Measurements from ENCODE around the gene ADCY5.

The ADCY5 gene

DNA sequence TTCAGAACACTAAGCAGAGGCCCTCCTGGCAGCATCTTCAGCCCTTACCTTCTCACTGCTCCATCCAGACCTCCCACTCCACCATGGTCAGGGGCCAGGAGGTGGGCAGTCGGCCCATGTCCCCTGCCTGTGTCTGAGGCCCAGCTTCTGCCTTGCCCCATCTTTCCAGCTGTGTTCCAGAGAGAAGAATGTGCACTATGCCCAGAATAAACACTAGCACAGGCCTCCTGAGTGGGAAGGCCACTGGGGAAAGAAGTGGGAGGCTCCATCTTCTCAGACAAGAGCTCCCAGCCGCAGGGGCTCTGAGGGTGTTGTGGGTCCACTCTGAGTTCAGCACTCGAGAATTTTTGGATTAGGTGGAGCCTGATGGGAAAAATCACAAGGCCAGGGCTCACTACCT lies 44.5 kb downstream of the ADCY5 start:
- TF ChIP-seq, protein P1, sequence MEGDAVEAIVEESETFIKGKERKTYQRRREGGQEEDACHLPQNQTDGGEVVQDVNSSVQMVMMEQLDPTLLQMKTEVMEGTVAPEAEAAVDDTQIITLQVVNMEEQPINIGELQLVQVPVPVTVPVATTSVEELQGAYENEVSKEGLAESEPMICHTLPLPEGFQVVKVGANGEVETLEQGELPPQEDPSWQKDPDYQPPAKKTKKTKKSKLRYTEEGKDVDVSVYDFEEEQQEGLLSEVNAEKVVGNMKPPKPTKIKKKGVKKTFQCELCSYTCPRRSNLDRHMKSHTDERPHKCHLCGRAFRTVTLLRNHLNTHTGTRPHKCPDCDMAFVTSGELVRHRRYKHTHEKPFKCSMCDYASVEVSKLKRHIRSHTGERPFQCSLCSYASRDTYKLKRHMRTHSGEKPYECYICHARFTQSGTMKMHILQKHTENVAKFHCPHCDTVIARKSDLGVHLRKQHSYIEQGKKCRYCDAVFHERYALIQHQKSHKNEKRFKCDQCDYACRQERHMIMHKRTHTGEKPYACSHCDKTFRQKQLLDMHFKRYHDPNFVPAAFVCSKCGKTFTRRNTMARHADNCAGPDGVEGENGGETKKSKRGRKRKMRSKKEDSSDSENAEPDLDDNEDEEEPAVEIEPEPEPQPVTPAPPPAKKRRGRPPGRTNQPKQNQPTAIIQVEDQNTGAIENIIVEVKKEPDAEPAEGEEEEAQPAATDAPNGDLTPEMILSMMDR (IDR thresholded peaks at IDR 0.05; ENCODE audit: low read depth, low read length, missing control alignments), result no peak
- H3K4me3 ChIP-seq (ENCODE audit: low read depth, low read length), result no peak overlapping the region
- no peak for DNase-seq (ENCODE audit: low read depth)

DNA sequence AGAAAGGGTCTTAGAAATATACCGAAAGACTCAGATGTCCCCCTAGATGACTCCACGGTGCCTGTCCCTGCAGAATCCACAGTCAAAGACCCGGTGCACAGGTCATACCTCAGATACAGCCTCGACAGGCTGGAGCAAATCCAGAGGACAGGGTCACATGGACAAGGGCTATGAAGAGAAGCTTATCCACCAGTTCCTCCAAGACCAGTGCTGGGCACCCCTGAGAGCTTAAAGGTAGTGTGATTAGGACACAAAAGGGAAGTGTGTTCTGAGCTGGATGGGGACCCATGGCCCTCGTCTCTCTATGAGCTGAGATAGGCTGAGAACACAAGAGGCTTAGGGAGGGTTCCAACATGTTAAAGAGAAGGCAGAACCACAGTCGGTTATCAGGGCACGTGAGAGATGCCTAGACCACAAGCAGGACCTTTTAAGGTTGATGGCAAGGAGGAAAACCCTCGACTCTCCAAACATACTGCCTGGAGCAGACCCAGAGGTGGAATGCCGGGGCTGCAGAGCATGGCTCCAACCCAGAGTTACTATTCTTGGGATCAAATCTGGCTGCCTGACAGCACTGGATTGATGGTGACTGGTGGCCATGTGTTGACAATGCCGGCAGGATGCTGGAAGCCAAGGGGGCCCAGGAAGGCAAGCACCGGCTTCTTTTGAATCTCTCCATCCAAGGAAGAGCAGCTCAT lies 46.9 kb downstream of the ADCY5 start:
- no peak for DNase-seq (ENCODE audit: low read depth)
- H3K4me3 ChIP-seq (ENCODE audit: low read depth, low read length), result no peak overlapping the region
- TF ChIP-seq, protein P1 (IDR thresholded peaks at IDR 0.05; ENCODE audit: low read depth, low read length, missing control alignments), result no peak

DNA sequence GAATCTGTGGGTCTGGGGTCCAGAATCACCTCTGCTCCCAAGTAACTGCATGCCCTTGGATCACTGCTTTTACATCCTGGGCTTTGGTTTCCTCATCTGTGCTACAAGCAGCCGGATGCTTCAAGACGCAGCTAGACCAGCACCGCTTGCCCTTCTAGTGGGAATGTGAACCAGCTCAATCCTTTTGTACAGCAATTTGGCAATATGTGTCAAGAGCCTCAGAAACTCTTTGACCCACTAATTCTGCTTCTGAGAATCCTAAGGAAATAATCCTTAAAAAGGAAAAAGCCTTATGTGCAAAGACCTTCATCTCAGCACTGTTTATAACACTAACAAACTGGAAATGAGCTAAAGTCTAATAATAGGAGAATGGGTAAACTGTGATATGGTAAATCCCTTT lies 48.7 kb downstream of the ADCY5 start:
- H3K4me3 ChIP-seq (ENCODE audit: low read depth, low read length), result no peak overlapping the region
- no peak for DNase-seq (ENCODE audit: low read depth)
- TF ChIP-seq, protein P1 (IDR thresholded peaks at IDR 0.05; ENCODE audit: low read depth, low read length, missing control alignments), result no peak

DNA sequence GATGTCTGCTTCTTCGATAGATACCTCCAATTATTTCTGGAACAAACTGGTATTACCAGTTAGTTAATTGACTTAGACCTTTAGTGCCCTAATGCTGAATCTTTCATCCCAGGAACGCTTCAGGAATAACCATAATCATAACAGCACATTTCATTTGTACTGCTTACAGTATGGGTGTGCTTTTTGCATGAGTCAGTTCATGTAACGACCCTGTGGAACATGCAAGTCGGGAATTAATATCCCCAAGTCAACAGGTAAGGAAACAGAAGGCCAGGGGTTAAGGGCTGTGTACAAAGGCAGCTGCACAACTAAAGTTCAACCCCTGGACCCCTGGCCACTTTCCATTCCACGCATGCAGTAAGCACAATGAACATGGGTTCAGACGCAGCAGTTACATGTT lies 49.2 kb downstream of the ADCY5 start:
- no peak overlapping the region for H3K4me3 ChIP-seq (ENCODE audit: low read depth, low read length)
- TF ChIP-seq, protein P1 (IDR thresholded peaks at IDR 0.05; ENCODE audit: low read depth, low read length, missing control alignments), result no peak
- DNase-seq (ENCODE audit: low read depth), result no peak

DNA sequence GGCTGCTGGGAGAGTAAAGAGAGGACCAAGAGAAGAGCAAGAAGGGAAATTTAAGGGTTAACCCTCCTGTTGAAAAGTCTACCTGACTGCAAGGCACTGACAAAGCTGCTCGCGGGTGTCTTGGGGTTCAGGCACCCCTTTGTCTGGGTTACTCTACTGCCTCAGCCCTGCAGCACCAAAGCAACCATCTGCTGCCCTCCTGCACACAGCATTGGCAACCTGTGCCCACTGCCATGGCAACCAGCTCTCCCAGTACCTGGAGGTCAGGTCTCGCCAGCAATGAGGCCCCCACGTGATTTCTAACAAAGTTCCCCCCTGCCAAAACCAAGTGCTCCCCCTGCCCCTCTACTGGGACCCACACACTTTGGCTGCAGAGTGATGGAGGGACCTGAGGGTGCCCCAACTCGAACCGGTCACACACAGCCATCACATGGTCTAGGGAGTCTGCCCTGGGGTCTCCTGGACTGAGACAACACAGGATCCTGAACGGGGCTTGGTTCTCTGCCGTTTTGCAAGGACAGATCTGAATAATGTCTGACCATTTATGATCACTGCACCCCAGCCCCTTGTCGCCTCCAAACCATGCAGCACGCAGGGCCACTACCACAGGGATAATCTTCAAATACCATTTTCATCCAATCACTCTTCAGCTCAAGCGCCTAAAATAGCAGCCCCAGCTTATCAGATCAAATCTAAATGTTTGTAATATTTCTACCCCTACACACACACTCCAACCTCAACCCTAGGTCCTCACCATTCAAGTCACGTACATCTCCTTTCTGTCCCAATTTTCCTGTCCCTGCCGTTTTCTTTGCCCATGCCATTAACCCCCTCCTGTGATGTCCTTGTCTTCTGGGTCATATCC lies 50.7 kb downstream of the ADCY5 start:
- TF ChIP-seq, protein P1 (IDR thresholded peaks at IDR 0.05; ENCODE audit: low read depth, low read length, missing control alignments), result no peak

DNA sequence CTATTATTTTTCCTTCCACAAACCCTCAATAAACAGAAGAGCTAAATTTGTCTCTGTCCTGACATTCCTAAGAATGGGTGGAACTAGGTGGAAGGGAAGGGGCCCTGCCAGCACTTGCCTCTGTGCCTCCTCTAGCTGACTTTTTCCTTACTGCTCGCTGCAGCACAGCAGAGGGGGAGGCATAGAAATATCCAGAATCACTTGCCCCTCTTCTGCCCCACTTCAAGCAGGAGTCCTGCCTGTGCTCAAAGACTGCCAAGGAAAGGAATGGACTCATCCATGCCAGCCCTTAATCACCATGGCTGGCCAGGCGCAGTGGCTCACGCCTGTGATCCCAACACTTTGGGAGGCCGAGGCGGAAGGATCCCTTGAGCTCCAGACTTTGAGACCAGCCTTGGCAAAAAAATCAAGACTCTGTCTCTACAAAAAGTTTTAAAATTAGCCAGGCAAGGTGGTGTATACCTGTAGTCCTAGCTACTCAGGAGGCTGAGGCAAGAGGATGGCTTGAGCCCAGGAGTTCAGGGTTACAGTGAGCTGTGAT lies 51.8 kb downstream of the ADCY5 start:
- TF ChIP-seq, protein P1 (IDR thresholded peaks at IDR 0.05; ENCODE audit: low read depth, low read length, missing control alignments), result no peak
- DNase-seq (ENCODE audit: low read depth), result no peak
- H3K4me3 ChIP-seq (ENCODE audit: low read depth, low read length), result no peak overlapping the region

More for the DNA sequence above, 50.7 kb downstream of the ADCY5 start:
- DNase-seq (ENCODE audit: low read depth), result no peak
- H3K4me3 ChIP-seq (ENCODE audit: low read depth, low read length), result no peak overlapping the region

Measured in GM12864 (cell line).